Transverse colon (tissue), 4 donors: ENCODE data around the gene HBE1.

Experiments used
- EP300 ChIP-seq: sonication (generic); formaldehyde crosslinking; IDR thresholded peaks from one replicate; pipeline ENCODE4 v1.6.1; 2017; ENCODE audit warnings: antibody characterized with exemption, low read depth
- POLR2A ChIP-seq: fragments of 450-650 bp; IDR thresholded peaks from one replicate; pipeline ENCODE4 v1.6.1; 2016; ENCODE audit warnings: antibody characterized with exemption, mild to moderate bottlenecking, moderate library complexity
- POLR2AphosphoS5 ChIP-seq, 3 donors: sonication (generic); formaldehyde crosslinking; IDR thresholded peaks; one replicate each; pipeline ENCODE4 v1.6.1; 2016; ENCODE audit warnings: antibody characterized with exemption in 3 of 3
- TF ChIP-seq, protein P1 (sequence below), 5 experiments: fragments of 200-600 bp in 3 of 5; fragments of 450-650 bp in 2 of 5; sonication (generic) in 3 of 5; IDR thresholded peaks; 1 replicate in 2 of 5; 2 replicates in 3 of 5; pipeline ENCODE4 v1.5.1; 2016 to 2017; ENCODE audit warnings: antibody characterized with exemption in 5 of 5, inconsistent platforms in 3 of 5, mild to moderate bottlenecking in 2 of 5, moderate library complexity in 1 of 5

DNA sequence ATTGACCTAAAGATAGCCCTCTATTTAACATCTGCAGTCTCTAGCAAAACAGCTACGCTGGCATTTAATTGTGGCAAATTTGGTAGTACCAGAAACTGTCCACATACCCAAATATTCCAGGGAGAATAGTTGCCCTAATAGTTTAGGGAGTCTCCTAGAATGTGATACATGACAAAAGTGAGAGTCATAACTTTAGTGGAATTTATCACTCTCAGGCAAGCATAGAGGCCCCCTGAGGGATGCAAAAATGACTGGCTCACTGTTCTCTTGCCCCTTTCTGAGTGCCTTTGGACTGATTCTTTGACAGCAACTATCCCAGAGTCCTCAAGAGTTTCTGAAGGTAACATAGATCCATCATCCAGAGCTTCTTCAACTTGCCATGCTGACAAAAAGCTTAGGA is 34.3 kb upstream of the HBE1 start:
- TF ChIP-seq, protein P1, sequence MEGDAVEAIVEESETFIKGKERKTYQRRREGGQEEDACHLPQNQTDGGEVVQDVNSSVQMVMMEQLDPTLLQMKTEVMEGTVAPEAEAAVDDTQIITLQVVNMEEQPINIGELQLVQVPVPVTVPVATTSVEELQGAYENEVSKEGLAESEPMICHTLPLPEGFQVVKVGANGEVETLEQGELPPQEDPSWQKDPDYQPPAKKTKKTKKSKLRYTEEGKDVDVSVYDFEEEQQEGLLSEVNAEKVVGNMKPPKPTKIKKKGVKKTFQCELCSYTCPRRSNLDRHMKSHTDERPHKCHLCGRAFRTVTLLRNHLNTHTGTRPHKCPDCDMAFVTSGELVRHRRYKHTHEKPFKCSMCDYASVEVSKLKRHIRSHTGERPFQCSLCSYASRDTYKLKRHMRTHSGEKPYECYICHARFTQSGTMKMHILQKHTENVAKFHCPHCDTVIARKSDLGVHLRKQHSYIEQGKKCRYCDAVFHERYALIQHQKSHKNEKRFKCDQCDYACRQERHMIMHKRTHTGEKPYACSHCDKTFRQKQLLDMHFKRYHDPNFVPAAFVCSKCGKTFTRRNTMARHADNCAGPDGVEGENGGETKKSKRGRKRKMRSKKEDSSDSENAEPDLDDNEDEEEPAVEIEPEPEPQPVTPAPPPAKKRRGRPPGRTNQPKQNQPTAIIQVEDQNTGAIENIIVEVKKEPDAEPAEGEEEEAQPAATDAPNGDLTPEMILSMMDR (IDR thresholded peaks at IDR 0.05), result no peak
- TF ChIP-seq POLR2AphosphoS5 (IDR thresholded peaks at IDR 0.05), result no peak
- TF ChIP-seq POLR2A, result no peak
- no peak for TF ChIP-seq EP300
